Transverse colon (tissue), 4 donors: ENCODE results near the gene PCGF2. TPM values are rescaled to one million over a fixed set of nuclear protein-coding genes. Genes with fewer than 3 reads are reported as not detected.
A peak's percentile ranks its signal among the peaks of the same experiment; 100 is the strongest.

Experiments
- DNase-seq: peaks from one replicate; pipeline ENCODE4 v3.0.0-alpha.2; 2019
- H3K27ac ChIP-seq, 4 donors: fragments of 200-600 bp; sonication (generic); 2 replicates each; pipeline ENCODE4 v1.5.1; 2016 to 2018; ENCODE audit warnings: inconsistent platforms in 4 of 4
- H3K27me3 ChIP-seq: fragments of 200-600 bp; sonication (generic); 2 replicates; pipeline ENCODE4 v1.5.1; 2017; ENCODE audit warnings: inconsistent platforms
- H3K36me3 ChIP-seq, 4 donors: fragments of 200-600 bp; sonication (generic); 2 replicates each; pipeline ENCODE4 v1.5.1; 2017 to 2019; ENCODE audit warnings: inconsistent platforms in 4 of 4
- H3K4me1 ChIP-seq, 4 donors: fragments of 200-600 bp; sonication (generic); 2 replicates each; pipeline ENCODE4 v1.5.1; 2017 to 2020; ENCODE audit warnings: inconsistent platforms in 4 of 4
- H3K4me3 ChIP-seq, 4 donors: fragments of 200-600 bp; sonication (generic); 1 replicate in 1 of 4; 2 replicates in 3 of 4; pipeline versions ENCODE4 v1.5.1 to v1.6.1; 2017 to 2019; ENCODE audit warnings: inconsistent platforms in 4 of 4
- H3K9me3 ChIP-seq, 2 donors: fragments of 200-600 bp; sonication (generic); 2 replicates each; pipeline ENCODE4 v1.5.1; 2017 to 2019; ENCODE audit warnings: inconsistent platforms in 2 of 2
- EP300 ChIP-seq: sonication (generic); formaldehyde crosslinking; IDR thresholded peaks from one replicate; pipeline ENCODE4 v1.6.1; 2017; ENCODE audit warnings: antibody characterized with exemption, low read depth
- POLR2A ChIP-seq: fragments of 450-650 bp; IDR thresholded peaks from one replicate; pipeline ENCODE4 v1.6.1; 2016; ENCODE audit warnings: antibody characterized with exemption, mild to moderate bottlenecking, moderate library complexity
- POLR2AphosphoS5 ChIP-seq, 3 donors: sonication (generic); formaldehyde crosslinking; IDR thresholded peaks; one replicate each; pipeline ENCODE4 v1.6.1; 2016; ENCODE audit warnings: antibody characterized with exemption in 3 of 3
- WGBS, 2 donors: methylation state at CpG; one replicate each; pipeline ENCODE4 v1.1.5; 2018; ENCODE audit warnings: low coverage in 1 of 2; 5-methylcytosine and 5-hydroxymethylcytosine counted together
- in situ Hi-C, 4 donors: fragments of 200-750 bp; cut with MboI; loops; one replicate each; pipeline versions ENCODE4 v1.15.0 to v1.15.1; 2017; ENCODE audit warnings: low sequenced_read_pairs in 3 of 4, low pct_ligation_motif_present in 1 of 4, low pct_unique_long_range_greater_than_20kb in 1 of 4
- intact Hi-C: fragments of 100-400 bp; cut with DNase I; formaldehyde crosslinking; loops from one replicate; pipeline ENCODE4 v1.15.1; 2023; ENCODE audit warnings: low total_unique reads
- total RNA-seq, 4 donors: library from RNA; depleted of rRNA; stranded (reverse); fragments of >200 nt; gene quantifications; one replicate each; pipeline ENCODE4 v1.1.0, GENCODE V29; 2016
- TF ChIP-seq, protein P1 (sequence below), 5 experiments: fragments of 200-600 bp in 3 of 5; fragments of 450-650 bp in 2 of 5; sonication (generic) in 3 of 5; IDR thresholded peaks; 1 replicate in 2 of 5; 2 replicates in 3 of 5; pipeline ENCODE4 v1.5.1; 2016 to 2017; ENCODE audit warnings: antibody characterized with exemption in 5 of 5, inconsistent platforms in 3 of 5, mild to moderate bottlenecking in 2 of 5, moderate library complexity in 1 of 5

The PCGF2 gene
- total RNA-seq, 4 donors from 2014 or later, result 9.1 to 41.9 (median 12.2) TPM

DNA sequence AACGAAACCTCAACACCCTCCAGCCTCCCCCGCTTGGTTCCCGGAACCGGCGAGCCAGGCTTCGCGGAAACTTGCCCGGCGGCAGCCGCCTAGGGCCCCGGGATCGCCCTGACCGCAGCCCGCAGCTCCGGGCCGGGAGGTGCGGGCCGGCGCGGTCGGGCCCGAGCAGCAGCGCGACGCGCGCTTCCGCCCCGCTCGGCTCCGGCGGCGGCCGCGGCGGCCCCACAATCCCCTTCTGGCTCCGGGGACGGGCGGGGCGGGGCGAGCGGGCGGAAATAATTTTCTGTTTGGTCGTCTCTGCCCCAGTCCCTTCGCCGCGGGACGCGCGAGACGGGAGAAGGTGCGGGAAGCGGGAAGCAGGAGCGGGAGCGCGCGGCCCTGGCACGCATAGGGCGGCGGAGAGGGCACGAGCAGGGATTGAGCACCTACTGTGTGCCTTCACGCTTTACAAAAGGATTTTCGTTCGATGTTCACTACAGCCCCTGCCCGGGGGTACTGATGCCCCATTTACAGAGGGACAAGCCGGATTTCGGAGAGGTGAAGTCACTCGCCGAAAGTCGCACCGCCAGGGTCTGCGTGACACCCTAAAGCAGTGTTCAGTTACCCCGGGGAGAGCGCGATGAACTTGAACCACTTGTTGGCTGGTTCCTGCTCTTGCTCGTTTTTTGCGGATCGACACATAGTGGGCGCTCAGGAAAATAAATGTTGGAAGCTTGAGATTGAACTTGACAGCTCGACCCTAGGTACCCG lies 45.8 kb downstream of the PCGF2 start:
- no peaks in the 10 kb centered on the region for H3K36me3 ChIP-seq
- no peak for TF ChIP-seq EP300
- peak; percentile 87 to 96 (median 96) for TF ChIP-seq POLR2AphosphoS5 (IDR thresholded peaks at IDR 0.05)
- TF ChIP-seq, protein P1, sequence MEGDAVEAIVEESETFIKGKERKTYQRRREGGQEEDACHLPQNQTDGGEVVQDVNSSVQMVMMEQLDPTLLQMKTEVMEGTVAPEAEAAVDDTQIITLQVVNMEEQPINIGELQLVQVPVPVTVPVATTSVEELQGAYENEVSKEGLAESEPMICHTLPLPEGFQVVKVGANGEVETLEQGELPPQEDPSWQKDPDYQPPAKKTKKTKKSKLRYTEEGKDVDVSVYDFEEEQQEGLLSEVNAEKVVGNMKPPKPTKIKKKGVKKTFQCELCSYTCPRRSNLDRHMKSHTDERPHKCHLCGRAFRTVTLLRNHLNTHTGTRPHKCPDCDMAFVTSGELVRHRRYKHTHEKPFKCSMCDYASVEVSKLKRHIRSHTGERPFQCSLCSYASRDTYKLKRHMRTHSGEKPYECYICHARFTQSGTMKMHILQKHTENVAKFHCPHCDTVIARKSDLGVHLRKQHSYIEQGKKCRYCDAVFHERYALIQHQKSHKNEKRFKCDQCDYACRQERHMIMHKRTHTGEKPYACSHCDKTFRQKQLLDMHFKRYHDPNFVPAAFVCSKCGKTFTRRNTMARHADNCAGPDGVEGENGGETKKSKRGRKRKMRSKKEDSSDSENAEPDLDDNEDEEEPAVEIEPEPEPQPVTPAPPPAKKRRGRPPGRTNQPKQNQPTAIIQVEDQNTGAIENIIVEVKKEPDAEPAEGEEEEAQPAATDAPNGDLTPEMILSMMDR (IDR thresholded peaks at IDR 0.05), result peak in 1 of 5 experiments; percentile 11
- TF ChIP-seq POLR2A, result peak; percentile 87
- H3K4me1 ChIP-seq, result peaks cover 14 to 39% (median 29%) of the 10 kb centered on the region in 4 donors
- WGBS, 2 donors, result 0% methylated on average over 62 of the region's 81 CpGs; no CpG with 5 or more reads in 1 of the 2 donors
- peak overlapping the region; percentile 74 to 95 (median 92) for H3K4me3 ChIP-seq
- H3K27me3 ChIP-seq, result no peaks in the 10 kb centered on the region
- H3K9me3 ChIP-seq, result no peaks in the 10 kb centered on the region
- DNase-seq, result peak; percentile 91
- H3K27ac ChIP-seq, result peak overlapping the region; percentile 99
- in situ Hi-C loops (no loop called here), intact Hi-C loops (loop anchor here (2.0 kb wide), 1 partner anchor 28 kb away; the partner anchor contains the start of gene CISD3)

DNA sequence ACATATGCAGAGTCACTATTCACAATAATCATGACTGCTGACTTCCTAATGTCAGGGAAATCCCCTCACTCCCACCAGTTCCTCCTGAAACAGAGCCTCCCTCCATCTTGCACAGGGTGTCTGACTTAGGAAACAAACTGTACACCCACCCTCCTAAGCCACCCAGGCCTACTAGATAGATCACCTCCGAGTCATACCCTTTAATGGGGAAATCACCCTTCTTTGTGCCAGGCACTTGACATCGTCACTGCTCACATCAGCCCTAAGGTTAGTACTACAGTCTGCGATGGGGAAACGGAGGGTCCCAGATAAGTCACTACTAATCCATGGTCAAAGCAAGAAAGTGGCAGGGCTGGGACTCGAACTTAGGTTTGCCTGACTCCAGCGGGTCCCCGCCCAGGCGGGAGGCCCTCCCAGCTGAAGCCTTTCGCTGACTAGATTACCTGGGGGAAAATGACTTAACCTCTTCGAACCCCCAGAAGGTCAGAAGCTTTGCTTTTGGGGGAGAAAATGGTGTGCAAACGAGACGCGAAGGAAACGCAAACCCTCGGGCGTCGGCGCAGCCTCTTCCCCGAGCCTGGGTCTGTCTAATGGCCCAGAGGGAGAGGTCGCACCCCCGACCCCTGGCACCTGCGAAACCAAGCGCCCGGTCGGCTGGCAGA lies 46.5 kb downstream of the PCGF2 start:
- 7% methylated on average over 16 of the region's 25 CpGs; no CpG with 5 or more reads in 1 of the 2 donors for WGBS, 2 donors
- TF ChIP-seq, protein P1 (IDR thresholded peaks at IDR 0.05), result no peak
- no peak for TF ChIP-seq POLR2AphosphoS5 (IDR thresholded peaks at IDR 0.05)
- TF ChIP-seq EP300, result no peak
- no peak for TF ChIP-seq POLR2A
- intact Hi-C loops, result loop anchor here (2.0 kb wide), 1 partner anchor 29 kb away; the partner anchor contains the start of gene CISD3
- in situ Hi-C loops, result no loop called here
- Histone ChIP-seq H3K4me1 (peaks cover 9 to 32% (median 22%) of the 10 kb centered on the region in 4 donors), H3K4me3 (peak overlapping the region; percentile 74 to 95 (median 92)), H3K27me3 (no peaks in the 10 kb centered on the region), H3K27ac (peak overlapping the region; percentile 99), H3K9me3 (no peaks in the 10 kb centered on the region), H3K36me3 (no peaks in the 10 kb centered on the region)
- peak; percentile 59 for DNase-seq

DNA sequence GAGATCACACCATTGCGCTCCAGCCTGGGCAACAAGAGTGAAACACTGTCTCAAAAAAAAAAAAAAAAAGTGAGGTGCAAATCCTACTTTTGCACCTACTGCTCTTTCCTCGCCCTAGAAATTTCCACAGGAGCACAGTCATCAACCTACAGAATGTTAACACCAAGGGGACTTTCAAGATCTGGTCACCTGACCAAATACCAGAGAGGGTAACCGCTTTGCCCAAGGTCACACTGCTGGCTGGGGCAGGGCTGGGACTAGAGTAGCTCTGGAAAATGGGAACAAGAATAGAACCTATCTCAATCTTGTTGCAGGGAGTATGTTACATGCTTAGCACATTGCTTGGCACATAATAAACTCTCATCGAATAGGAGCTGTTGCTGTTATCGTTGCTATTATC lies 49.4 kb downstream of the PCGF2 start:
- Histone ChIP-seq H3K27me3 (no peaks in the 10 kb centered on the region), H3K4me3 (no peak overlapping the region), H3K27ac (no peak overlapping the region), H3K36me3 (no peaks in the 10 kb centered on the region), H3K4me1 (peaks cover 9 to 35% (median 19%) of the 10 kb centered on the region in 4 donors), H3K9me3 (no peaks in the 10 kb centered on the region)
- TF ChIP-seq, protein P1 (IDR thresholded peaks at IDR 0.05), result no peak
- no peak for TF ChIP-seq POLR2AphosphoS5 (IDR thresholded peaks at IDR 0.05)
- no peak for TF ChIP-seq EP300
- no peak for TF ChIP-seq POLR2A
- DNase-seq, result no peak
- WGBS, 2 donors, result 87 to 100% methylated on average over 1 to 5 of the region's 5 CpGs
- in situ Hi-C loops, result no loop called here
- intact Hi-C loops, result no loop called here
